Brain microvascular endothelial cell (primary cell): Measurements from ENCODE around the gene WSCD2.
A peak's percentile ranks its signal among the peaks of the same experiment; 100 is the strongest.

Source experiments
- DNase-seq: peaks from one replicate; pipeline ENCODE4 v3.0.0-alpha.2; 2020
- H3K27ac ChIP-seq: fragments of 250-450 bp; sonication (Bioruptor Pico); 2 replicates; pipeline ENCODE4 v1.5.1; 2020; ENCODE audit warnings: mild to moderate bottlenecking, moderate library complexity
- H3K27me3 ChIP-seq: fragments of 250-450 bp; sonication (Bioruptor Pico); replicated peaks from 2 replicates; pipeline ENCODE4 v1.5.1; 2020; ENCODE audit warnings: mild to moderate bottlenecking
- H3K36me3 ChIP-seq: fragments of 250-450 bp; sonication (Bioruptor Pico); replicated peaks from 2 replicates; pipeline ENCODE4 v1.5.1; 2020; ENCODE audit warnings: mild to moderate bottlenecking
- H3K4me3 ChIP-seq: 2 replicates; pipeline ENCODE4 v1.5.1; 2011; ENCODE audit warnings: low read depth, mild to moderate bottlenecking, control low read depth, low read length, moderate library complexity
- CTCF ChIP-seq: IDR thresholded peaks from 2 replicates; pipeline ENCODE4 v1.5.1; 2011; ENCODE audit warnings: low read depth, mild to moderate bottlenecking, moderate library complexity, low read length, control low read depth, inconsistent platforms; ENCODE audit errors: missing control alignments
- in situ Hi-C: cut with HindIII; loops from 2 replicates; pipeline ENCODE4 v1.10.0; 2017; ENCODE audit warnings: low sequenced_read_pairs, low pct_ligation_motif_present

Gene WSCD2

GRCh38 chr12:108234158-108234557, 105.1 kb downstream of the WSCD2 start:
- peak; percentile 27 for TF ChIP-seq CTCF

DNA sequence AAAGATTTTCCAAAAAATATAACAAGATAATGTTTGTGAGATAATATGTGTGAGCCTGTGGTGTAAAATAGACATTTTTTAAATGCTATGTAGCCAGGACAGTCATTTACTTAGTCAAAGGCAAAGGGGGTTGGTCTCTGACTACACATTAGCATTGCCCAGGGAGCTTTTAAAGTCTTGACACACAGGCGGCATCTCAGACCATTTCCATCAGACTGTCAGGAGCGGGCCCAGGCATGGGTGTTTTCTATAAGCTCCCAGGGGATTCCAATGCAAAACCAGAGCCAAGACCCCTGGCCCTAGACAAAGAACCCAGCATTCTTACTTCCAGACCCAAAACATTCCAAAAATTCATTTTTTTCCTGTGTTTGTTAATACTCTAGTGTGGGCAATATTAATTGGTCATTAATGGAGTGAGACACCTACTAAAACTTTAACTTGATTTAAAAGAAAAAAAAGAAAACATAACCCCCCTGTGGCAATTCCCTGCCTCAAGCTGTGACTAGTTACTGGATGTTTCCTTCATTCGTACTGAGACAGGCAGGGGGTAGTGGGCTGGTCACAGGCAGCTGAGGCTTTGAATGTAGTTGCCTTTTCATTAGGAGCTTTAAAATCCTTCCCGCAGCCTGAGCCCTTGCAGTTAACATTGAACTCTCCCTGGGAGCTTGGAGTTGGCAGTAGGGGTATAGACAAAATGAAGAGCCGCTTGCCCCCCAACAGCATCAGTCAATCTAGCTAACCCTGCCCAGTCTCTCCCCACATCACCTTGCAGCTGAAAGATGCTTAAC, 106.3 kb downstream of the WSCD2 start:
- no peak for TF ChIP-seq CTCF
- no peak overlapping the region for H3K4me3 ChIP-seq
- no peaks in the 10 kb centered on the region for H3K27me3 ChIP-seq
- DNase-seq = no peak
- H3K27ac ChIP-seq = no peak overlapping the region
- in situ Hi-C loops = no loop called here
- no peaks in the 10 kb centered on the region for H3K36me3 ChIP-seq

More at GRCh38 chr12:108234158-108234557, 105.1 kb downstream of the WSCD2 start:
- no peak for DNase-seq
- H3K4me3 ChIP-seq = no peak overlapping the region
- H3K27ac ChIP-seq = no peak overlapping the region
- H3K27me3 ChIP-seq = no peaks in the 10 kb centered on the region
- no peaks in the 10 kb centered on the region for H3K36me3 ChIP-seq
- in situ Hi-C loops = no loop called here

- Histone ChIP-seq H3K27me3 (no peaks in the 10 kb centered on the region), H3K36me3 (no peaks in the 10 kb centered on the region), H3K27ac (no peak overlapping the region), H3K4me3 (no peak overlapping the region)
- no peak for DNase-seq
- no peak for TF ChIP-seq CTCF
- in situ Hi-C loops = no loop called here
Measured at GRCh38 chr12:108235985-108236263, 106.8 kb downstream of the WSCD2 start.

DNA sequence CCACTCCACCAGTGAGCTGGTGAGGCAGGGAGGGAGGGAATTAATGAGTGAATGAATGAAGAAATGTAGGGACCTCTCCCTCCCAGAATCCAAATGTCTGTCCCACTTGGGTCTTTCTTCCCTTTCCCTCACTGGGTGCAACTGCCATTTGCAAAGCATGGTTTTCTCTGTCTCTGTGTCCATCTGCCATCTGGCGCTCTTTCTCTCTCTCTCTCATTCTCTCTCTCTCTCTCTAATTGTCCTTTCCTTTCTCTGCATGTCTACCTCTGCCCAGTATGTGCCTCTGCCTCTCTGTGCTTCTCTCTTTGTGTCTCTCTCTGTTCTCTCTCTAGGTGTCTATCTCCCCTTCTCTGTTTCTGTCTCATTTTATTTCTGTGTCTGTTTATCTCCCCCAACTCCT, 107.3 kb downstream of the WSCD2 start:
- no peak for TF ChIP-seq CTCF
- no peak for DNase-seq
- no peaks in the 10 kb centered on the region for H3K27me3 ChIP-seq
- in situ Hi-C loops = no loop called here
- no peak overlapping the region for H3K27ac ChIP-seq
- H3K36me3 ChIP-seq = no peaks in the 10 kb centered on the region
- H3K4me3 ChIP-seq = no peak overlapping the region

GRCh38 chr12:108237272-108237671, 108.2 kb downstream of the WSCD2 start:
- H3K36me3 ChIP-seq = no peaks in the 10 kb centered on the region
- H3K27ac ChIP-seq = no peak overlapping the region
- no peak overlapping the region for H3K4me3 ChIP-seq
- no peaks in the 10 kb centered on the region for H3K27me3 ChIP-seq
- in situ Hi-C loops = no loop called here
- peak; percentile 51 for TF ChIP-seq CTCF
- DNase-seq = no peak

DNA sequence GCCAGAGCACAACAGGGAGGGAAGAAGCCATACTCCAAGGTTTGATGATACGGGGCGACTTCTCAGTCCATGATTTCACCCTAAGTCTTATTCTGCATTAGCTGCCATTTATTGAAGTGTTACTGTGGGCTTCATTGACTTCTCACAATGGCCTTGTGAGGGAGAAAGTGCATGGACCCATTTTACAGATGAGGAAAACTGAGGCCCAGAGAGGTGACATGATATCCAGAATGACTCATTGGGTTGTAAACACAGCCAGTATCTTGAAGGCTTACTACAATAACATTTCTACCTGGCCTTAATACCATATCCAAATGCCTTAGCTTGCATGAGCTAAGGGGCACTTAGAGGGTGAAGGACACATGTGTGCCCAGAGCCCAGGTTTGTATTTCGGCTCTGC, 109.4 kb downstream of the WSCD2 start:
- Histone ChIP-seq H3K27me3 (no peaks in the 10 kb centered on the region), H3K4me3 (no peak overlapping the region), H3K36me3 (no peaks in the 10 kb centered on the region), H3K27ac (no peak overlapping the region)
- TF ChIP-seq CTCF = no peak
- in situ Hi-C loops = no loop called here
- DNase-seq = no peak
